HEK293 (cell line): Measurements from ENCODE around the gene DOK5.

Source experiments
- CTCF ChIA-PET: fragments of 350-600 bp; formaldehyde crosslinking; extraction: SDS; loops from one replicate; lab custom pipeline; 2021; ENCODE audit warnings: antibody characterized with exemption; lab: Yijun Ruan, JAX
- POLR2A ChIA-PET: fragments of 300-600 bp; formaldehyde crosslinking; extraction: SDS; loops from one replicate; lab custom pipeline; 2020; ENCODE audit warnings: antibody characterized with exemption, inconsistent platforms; lab: Yijun Ruan, JAX
- H3K27ac ChIP-seq: fragments of 200-500 bp; sonication (Bioruptor generic); 2 replicates; pipeline ENCODE4 v1.5.1; 2014; ENCODE audit warnings: low read depth, low read length, control low read depth, inconsistent platforms; ENCODE audit errors: extremely low read depth
- H3K36me3 ChIP-seq, 2 experiments: fragments of 200-500 bp in 1 of 2; sonication (Bioruptor generic) in 1 of 2; 1 replicate in 1 of 2; 2 replicates in 1 of 2; pipeline ENCODE4 v1.5.1; 2014 to 2017; ENCODE audit warnings: inconsistent platforms in 2 of 2, low read length in 2 of 2; ENCODE audit not compliant: control insufficient read depth in 2 of 2, insufficient read depth in 1 of 2
- H3K4me1 ChIP-seq: fragments of 200-500 bp; sonication (Bioruptor generic); 2 replicates; pipeline ENCODE4 v1.5.1; 2014; ENCODE audit warnings: mild to moderate bottlenecking, low read length, inconsistent platforms; ENCODE audit not compliant: control insufficient read depth, insufficient read depth
- H3K4me3 ChIP-seq: 2 replicates; pipeline ENCODE4 v1.5.1; 2011; ENCODE audit warnings: low read depth, mild to moderate bottlenecking, control low read depth, low read length, moderate library complexity
- H3K9me3 ChIP-seq: fragments of 200-500 bp; sonication (Bioruptor generic); 2 replicates; pipeline ENCODE4 v1.5.1; 2014; ENCODE audit warnings: low read depth, low read length, inconsistent platforms; ENCODE audit not compliant: control insufficient read depth, insufficient read depth
- BCL11B ChIP-seq: fragments of 450-650 bp; formaldehyde crosslinking; IDR thresholded peaks from 2 replicates; pipeline ENCODE4 v1.5.1; 2016; ENCODE audit warnings: low read depth, missing biosample characterization, missing genetic modification characterization
- FEZF1 ChIP-seq: fragments of 450-650 bp; formaldehyde crosslinking; IDR thresholded peaks from 2 replicates; pipeline ENCODE4 v1.5.1; 2016; ENCODE audit warnings: missing biosample characterization, missing genetic modification characterization
- HOXC10 ChIP-seq: sonication (generic); formaldehyde crosslinking; IDR thresholded peaks from 2 replicates; pipeline ENCODE4 v1.8.1; 2023; ENCODE audit warnings: mild to moderate bottlenecking, missing genetic modification reagents
- IKZF3 ChIP-seq: fragments of 450-650 bp; IDR thresholded peaks from 2 replicates; pipeline ENCODE4 v1.5.0; 2018; ENCODE audit warnings: missing biosample characterization, mild to moderate bottlenecking, missing genetic modification characterization, moderate library complexity
- YY1 ChIP-seq: fragments of 450-650 bp; formaldehyde crosslinking; IDR thresholded peaks from 2 replicates; pipeline ENCODE4 v1.5.1; 2018; ENCODE audit warnings: missing biosample characterization, missing genetic modification characterization
- YY2 ChIP-seq: fragments of 450-650 bp; formaldehyde crosslinking; IDR thresholded peaks from 2 replicates; pipeline ENCODE4 v1.5.1; 2016; ENCODE audit warnings: missing biosample characterization, missing genetic modification characterization
- ZNF10 ChIP-seq: fragments of 450-650 bp; formaldehyde crosslinking; IDR thresholded peaks from 2 replicates; pipeline ENCODE4 v1.5.1; 2017; ENCODE audit warnings: missing biosample characterization, missing genetic modification characterization
- ZNF654 ChIP-seq: fragments of 450-650 bp; formaldehyde crosslinking; IDR thresholded peaks from 2 replicates; pipeline ENCODE4 v1.5.1; 2016; ENCODE audit warnings: low read depth, missing biosample characterization, missing genetic modification characterization
- ZNF837 ChIP-seq: fragments of 450-650 bp; formaldehyde crosslinking; IDR thresholded peaks from 2 replicates; pipeline ENCODE4 v1.5.1; 2016; ENCODE audit warnings: missing biosample characterization, missing genetic modification characterization
- TF ChIP-seq, protein P1 (sequence below): IDR thresholded peaks from 2 replicates; pipeline ENCODE4 v1.6.1; 2011; ENCODE audit warnings: mild to moderate bottlenecking, low read depth, low read length, borderline replicate concordance
- TF ChIP-seq, protein P2 (sequence below): fragments of 450-650 bp; formaldehyde crosslinking; IDR thresholded peaks from 2 replicates; pipeline ENCODE4 v1.5.1; 2016; ENCODE audit warnings: missing biosample characterization, missing genetic modification characterization
- TF ChIP-seq, protein P3 (sequence below): fragments of 450-650 bp; formaldehyde crosslinking; IDR thresholded peaks from 2 replicates; pipeline ENCODE4 v1.5.1; 2016; ENCODE audit warnings: missing biosample characterization, missing genetic modification characterization
- TF ChIP-seq, protein P4 (sequence below): fragments of 450-650 bp; formaldehyde crosslinking; IDR thresholded peaks from 2 replicates; pipeline ENCODE4 v1.5.1; 2017; ENCODE audit warnings: missing biosample characterization, mild to moderate bottlenecking, missing genetic modification characterization, moderate library complexity
- TF ChIP-seq, protein P5 (sequence below): fragments of 450-650 bp; formaldehyde crosslinking; conservative IDR thresholded peaks from 2 replicates; pipeline ENCODE4 v1.5.1; 2016; ENCODE audit warnings: low read depth, missing biosample characterization, missing genetic modification characterization

The DOK5 gene

DNA sequence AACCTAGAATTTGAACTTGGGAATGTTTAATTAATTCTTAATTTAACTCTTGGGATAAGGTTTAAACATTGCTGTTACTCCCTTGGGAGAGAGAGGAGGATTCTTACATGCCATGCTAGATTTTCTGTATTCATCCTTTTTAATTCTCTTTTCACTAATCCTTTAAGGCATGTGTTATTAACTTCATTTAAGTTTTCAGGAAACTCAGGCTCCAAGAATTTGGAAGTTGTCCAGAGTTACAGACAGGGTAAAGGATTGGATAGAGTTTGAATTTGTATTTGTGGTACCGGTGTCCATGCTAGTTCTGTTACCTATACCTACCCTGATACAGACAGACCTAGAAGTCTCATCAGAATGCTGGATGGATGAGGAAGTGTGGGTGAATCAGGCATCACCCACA lies 23.7 kb downstream of the DOK5 start (continued):
- TF ChIP-seq YY1 (tag by site-specific recombination) (no peak), ZNF10 (no peak), BCL11B (tag by site-specific recombination) (no peak)
- TF ChIP-seq, protein P1, sequence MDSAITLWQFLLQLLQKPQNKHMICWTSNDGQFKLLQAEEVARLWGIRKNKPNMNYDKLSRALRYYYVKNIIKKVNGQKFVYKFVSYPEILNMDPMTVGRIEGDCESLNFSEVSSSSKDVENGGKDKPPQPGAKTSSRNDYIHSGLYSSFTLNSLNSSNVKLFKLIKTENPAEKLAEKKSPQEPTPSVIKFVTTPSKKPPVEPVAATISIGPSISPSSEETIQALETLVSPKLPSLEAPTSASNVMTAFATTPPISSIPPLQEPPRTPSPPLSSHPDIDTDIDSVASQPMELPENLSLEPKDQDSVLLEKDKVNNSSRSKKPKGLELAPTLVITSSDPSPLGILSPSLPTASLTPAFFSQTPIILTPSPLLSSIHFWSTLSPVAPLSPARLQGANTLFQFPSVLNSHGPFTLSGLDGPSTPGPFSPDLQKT = no peak
- TF ChIP-seq, protein P2, sequence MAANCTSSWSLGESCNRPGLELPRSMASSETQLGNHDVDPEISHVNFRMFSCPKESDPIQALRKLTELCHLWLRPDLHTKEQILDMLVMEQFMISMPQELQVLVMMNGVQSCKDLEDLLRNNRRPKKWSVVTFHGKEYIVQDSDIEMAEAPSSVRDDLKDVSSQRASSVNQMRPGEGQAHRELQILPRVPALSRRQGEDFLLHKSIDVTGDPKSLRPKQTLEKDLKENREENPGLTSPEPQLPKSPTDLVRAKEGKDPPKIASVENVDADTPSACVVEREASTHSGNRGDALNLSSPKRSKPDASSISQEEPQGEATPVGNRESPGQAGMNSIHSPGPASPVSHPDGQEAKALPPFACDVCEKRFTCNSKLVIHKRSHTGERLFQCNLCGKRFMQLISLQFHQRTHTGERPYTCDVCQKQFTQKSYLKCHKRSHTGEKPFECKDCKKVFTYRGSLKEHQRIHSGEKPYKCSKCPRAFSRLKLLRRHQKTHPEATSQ (tag by site-specific recombination) = no peak

DNA sequence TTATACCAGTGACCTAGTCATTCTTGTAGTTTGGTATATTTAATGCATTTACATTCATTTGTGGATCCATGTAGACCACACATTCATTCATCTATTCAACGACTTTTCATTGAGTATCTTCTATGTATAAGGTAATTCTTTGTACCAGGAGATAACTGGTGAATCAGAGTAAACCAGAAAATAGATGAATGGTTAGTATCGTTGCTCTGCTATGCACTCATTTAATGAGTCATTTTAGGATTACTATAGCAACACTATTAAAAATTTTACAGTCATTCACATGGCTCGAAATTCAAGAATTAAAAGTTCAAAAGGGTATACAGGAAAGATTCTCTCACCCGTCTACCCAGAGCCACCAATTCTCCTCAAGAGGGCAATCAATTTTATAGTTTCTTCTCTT lies 26.8 kb downstream of the DOK5 start:
- Histone ChIP-seq H3K4me1 (no peaks in the 10 kb centered on the region), H3K36me3 (no peaks in the 10 kb centered on the region), H3K27ac (no peak overlapping the region), H3K4me3 (no peak overlapping the region), H3K9me3 (no peaks in the 10 kb centered on the region)
- CTCF ChIA-PET = no interaction called here
- POLR2A ChIA-PET = no interaction called here
- TF ChIP-seq YY2 (tag by site-specific recombination) (no peak), HOXC10 (CRISPR knock-in tag) (no peak), ZNF837 (tag by site-specific recombination) (no peak), ZNF10 (no peak), IKZF3 (tag by site-specific recombination) (no peak), FEZF1 (tag by site-specific recombination) (no peak), ZNF654 (tag by site-specific recombination) (no peak)
- TF ChIP-seq, protein P3, sequence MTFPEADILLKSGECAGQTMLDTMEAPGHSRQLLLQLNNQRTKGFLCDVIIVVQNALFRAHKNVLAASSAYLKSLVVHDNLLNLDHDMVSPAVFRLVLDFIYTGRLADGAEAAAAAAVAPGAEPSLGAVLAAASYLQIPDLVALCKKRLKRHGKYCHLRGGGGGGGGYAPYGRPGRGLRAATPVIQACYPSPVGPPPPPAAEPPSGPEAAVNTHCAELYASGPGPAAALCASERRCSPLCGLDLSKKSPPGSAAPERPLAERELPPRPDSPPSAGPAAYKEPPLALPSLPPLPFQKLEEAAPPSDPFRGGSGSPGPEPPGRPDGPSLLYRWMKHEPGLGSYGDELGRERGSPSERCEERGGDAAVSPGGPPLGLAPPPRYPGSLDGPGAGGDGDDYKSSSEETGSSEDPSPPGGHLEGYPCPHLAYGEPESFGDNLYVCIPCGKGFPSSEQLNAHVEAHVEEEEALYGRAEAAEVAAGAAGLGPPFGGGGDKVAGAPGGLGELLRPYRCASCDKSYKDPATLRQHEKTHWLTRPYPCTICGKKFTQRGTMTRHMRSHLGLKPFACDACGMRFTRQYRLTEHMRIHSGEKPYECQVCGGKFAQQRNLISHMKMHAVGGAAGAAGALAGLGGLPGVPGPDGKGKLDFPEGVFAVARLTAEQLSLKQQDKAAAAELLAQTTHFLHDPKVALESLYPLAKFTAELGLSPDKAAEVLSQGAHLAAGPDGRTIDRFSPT (tag by site-specific recombination) = no peak
- TF ChIP-seq, protein P1 = no peak
- TF ChIP-seq, protein P4, sequence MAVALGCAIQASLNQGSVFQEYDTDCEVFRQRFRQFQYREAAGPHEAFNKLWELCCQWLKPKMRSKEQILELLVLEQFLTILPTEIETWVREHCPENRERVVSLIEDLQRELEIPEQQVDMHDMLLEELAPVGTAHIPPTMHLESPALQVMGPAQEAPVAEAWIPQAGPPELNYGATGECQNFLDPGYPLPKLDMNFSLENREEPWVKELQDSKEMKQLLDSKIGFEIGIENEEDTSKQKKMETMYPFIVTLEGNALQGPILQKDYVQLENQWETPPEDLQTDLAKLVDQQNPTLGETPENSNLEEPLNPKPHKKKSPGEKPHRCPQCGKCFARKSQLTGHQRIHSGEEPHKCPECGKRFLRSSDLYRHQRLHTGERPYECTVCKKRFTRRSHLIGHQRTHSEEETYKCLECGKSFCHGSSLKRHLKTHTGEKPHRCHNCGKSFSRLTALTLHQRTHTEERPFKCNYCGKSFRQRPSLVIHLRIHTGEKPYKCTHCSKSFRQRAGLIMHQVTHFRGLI (tag by site-specific recombination) = no peak
- TF ChIP-seq, protein P5, sequence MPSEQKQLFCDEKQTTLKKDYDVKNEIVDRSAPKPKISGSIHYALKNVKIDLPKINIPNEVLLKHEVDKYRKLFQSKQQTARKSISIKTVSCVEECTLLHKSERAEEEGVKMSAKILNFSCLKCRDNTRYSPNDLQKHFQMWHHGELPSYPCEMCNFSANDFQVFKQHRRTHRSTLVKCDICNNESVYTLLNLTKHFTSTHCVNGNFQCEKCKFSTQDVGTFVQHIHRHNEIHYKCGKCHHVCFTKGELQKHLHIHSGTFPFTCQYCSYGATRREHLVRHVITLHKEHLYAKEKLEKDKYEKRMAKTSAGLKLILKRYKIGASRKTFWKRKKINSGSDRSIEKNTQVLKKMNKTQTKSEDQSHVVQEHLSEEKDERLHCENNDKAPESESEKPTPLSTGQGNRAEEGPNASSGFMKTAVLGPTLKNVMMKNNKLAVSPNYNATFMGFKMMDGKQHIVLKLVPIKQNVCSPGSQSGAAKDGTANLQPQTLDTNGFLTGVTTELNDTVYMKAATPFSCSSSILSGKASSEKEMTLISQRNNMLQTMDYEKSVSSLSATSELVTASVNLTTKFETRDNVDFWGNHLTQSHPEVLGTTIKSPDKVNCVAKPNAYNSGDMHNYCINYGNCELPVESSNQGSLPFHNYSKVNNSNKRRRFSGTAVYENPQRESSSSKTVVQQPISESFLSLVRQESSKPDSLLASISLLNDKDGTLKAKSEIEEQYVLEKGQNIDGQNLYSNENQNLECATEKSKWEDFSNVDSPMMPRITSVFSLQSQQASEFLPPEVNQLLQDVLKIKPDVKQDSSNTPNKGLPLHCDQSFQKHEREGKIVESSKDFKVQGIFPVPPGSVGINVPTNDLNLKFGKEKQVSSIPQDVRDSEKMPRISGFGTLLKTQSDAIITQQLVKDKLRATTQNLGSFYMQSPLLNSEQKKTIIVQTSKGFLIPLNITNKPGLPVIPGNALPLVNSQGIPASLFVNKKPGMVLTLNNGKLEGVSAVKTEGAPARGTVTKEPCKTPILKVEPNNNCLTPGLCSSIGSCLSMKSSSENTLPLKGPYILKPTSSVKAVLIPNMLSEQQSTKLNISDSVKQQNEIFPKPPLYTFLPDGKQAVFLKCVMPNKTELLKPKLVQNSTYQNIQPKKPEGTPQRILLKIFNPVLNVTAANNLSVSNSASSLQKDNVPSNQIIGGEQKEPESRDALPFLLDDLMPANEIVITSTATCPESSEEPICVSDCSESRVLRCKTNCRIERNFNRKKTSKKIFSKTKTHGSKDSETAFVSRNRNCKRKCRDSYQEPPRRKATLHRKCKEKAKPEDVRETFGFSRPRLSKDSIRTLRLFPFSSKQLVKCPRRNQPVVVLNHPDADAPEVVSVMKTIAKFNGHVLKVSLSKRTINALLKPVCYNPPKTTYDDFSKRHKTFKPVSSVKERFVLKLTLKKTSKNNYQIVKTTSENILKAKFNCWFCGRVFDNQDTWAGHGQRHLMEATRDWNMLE (tag by site-specific recombination) = no peak
